ENCODE results near the gene CAMK1G.

CAMK1G gene

DNA sequence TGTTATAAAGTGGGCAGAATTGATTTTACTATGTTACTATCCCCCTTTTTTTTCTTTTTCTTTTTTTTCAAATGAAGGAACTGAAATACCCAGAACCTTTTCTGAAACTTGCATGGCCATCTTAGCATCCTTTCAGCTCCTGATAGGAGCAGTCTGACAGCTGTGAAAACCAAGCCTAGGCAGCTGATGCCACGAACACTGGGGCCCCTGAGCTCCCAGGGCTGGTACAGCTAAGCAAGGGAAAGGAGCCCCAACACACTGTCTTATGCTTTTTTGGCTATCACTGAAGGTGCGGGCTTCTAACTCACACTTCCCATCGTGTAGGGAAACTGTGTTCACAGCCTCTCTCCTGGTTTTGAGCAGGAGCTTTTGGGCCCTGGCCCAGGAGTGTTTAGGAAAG is 23.0 kb upstream of the CAMK1G start:
- DNase-seq = no peak
- Histone ChIP-seq H3K27me3 (no peaks in the 10 kb centered on the region), H3K4me1 (peaks cover 5% of the 10 kb centered on the region; the same call in 1 of the 2 replicates), H3K36me3 (no peaks in the 10 kb centered on the region), H3K4me3 (ENCODE audit: low read depth, low read length) (no peak overlapping the region), H3K9me3 (no peaks in the 10 kb centered on the region)
- no peak for TF ChIP-seq CTCF (IDR thresholded peaks at IDR 0.05; ENCODE audit: low read depth, low read length)

DNA sequence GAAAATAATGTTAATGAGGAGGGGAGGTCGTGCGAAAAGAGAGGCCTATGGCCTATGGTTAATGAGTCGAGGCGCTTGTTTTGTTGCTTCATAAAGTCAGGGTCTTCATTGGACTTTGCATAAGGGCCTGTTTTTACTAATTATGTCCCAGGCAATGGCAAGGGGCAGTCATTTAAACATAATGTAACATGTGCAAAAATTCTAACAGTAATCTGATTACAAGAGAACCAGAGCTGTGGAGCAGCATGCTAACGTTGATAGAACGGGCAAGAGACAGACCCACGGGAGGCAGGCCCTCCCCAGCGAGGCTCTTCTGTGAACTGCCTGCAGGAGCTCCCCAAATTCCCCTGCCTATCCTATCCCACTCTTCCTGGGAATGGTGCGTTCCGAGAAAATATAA is 22.6 kb upstream of the CAMK1G start:
- H3K4me3 ChIP-seq (ENCODE audit: low read depth, low read length) = no peak overlapping the region
- peak; percentile 32 for DNase-seq
- no peaks in the 10 kb centered on the region for H3K27me3 ChIP-seq
- H3K4me1 ChIP-seq = peaks cover 5% of the 10 kb centered on the region; the same call in 1 of the 2 replicates
- H3K36me3 ChIP-seq = no peaks in the 10 kb centered on the region
- no peak for TF ChIP-seq CTCF (IDR thresholded peaks at IDR 0.05; ENCODE audit: low read depth, low read length)
- H3K9me3 ChIP-seq = no peaks in the 10 kb centered on the region

- TF ChIP-seq CTCF (IDR thresholded peaks at IDR 0.05; ENCODE audit: low read depth, low read length) = no peak
- peaks cover 5% of the 10 kb centered on the region; the same call in 1 of the 2 replicates for H3K4me1 ChIP-seq
- H3K36me3 ChIP-seq = no peaks in the 10 kb centered on the region
- H3K9me3 ChIP-seq = no peaks in the 10 kb centered on the region
- H3K4me3 ChIP-seq (ENCODE audit: low read depth, low read length) = no peak overlapping the region
- DNase-seq = no peak
- H3K27me3 ChIP-seq = no peaks in the 10 kb centered on the region
Measured at GRCh38 chr1:209561532-209561931, 22.0 kb upstream of the CAMK1G start.

GRCh38 chr1:209564849-209565248 is 18.7 kb upstream of the CAMK1G start:
- Histone ChIP-seq H3K27me3 (no peaks in the 10 kb centered on the region), H3K4me1 (peaks cover 5% of the 10 kb centered on the region; the same call in 1 of the 2 replicates), H3K36me3 (no peaks in the 10 kb centered on the region), H3K9me3 (no peaks in the 10 kb centered on the region), H3K4me3 (ENCODE audit: low read depth, low read length) (no peak overlapping the region)
- DNase-seq = no peak
- TF ChIP-seq CTCF (IDR thresholded peaks at IDR 0.05; ENCODE audit: low read depth, low read length) = no peak

DNA sequence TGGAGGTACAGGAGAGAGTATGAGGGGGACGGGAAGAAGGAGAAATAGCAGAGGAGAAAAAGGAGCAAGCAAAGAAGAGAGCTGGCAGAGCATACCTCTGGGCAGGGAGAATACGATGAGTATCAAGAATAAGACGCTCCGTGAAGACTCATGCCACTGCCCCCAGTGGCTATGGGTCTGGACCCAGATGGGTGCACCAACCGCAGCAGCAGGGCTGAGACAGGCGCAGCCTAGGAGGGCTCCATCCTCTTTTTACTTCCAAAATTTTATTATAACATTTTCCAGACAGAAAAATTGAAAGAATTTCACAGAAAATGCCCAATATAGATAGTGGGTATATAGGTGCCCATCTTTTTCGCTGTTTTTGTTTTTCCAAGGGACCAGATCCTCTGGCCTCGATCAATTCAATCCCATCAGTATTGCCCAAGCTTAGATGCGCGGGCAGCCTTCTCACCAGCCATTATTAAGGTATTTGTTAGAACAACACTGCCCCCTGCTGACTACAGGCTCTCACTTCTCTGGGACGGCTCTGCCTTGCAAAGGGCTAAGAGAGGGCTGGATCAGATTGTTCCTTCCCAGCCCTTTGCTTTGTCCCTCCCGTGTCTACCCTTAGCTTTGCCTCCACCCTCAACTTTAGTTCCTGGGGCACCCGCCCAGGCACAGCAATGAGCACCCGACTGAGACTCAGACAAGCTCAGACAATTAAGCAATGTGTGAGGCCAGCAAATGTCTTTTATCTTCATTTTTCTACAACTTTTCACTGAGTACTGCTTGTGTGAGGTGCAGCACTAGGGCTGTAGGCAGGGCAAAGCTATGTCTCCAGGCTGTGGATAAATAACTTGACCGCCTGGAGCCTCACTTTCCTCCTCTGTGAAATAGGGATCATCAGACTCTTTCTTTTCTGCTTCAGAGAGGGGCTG is 17.5 kb upstream of the CAMK1G start:
- Histone ChIP-seq H3K27me3 (peaks cover 6% of the 10 kb centered on the region; the same call in 1 of the 2 replicates), H3K36me3 (no peaks in the 10 kb centered on the region), H3K4me1 (peaks cover 5% of the 10 kb centered on the region; the same call in 1 of the 2 replicates), H3K4me3 (ENCODE audit: low read depth, low read length) (no peak overlapping the region), H3K9me3 (no peaks in the 10 kb centered on the region)
- TF ChIP-seq CTCF (IDR thresholded peaks at IDR 0.05; ENCODE audit: low read depth, low read length) = peak; percentile 85
- DNase-seq = peak; percentile 88

- H3K9me3 ChIP-seq = no peaks in the 10 kb centered on the region
- DNase-seq = no peak
- no peak for TF ChIP-seq CTCF (IDR thresholded peaks at IDR 0.05; ENCODE audit: low read depth, low read length)
- H3K4me1 ChIP-seq = no peaks in the 10 kb centered on the region
- no peaks in the 10 kb centered on the region for H3K36me3 ChIP-seq
- no peak overlapping the region for H3K4me3 ChIP-seq (ENCODE audit: low read depth, low read length)
- peaks cover 15% of the 10 kb centered on the region for H3K27me3 ChIP-seq
Measured at GRCh38 chr1:209567698-209568175, 15.8 kb upstream of the CAMK1G start.

Data from BE2C (cell line).